ENCODE results near the gene ADGRG3.
"Not testable (repeated sequence)": the region's sequence is repeated elsewhere in the genome, so short reads cannot be mapped to it uniquely, and the experiment has no call there.

The ADGRG3 gene

DNA sequence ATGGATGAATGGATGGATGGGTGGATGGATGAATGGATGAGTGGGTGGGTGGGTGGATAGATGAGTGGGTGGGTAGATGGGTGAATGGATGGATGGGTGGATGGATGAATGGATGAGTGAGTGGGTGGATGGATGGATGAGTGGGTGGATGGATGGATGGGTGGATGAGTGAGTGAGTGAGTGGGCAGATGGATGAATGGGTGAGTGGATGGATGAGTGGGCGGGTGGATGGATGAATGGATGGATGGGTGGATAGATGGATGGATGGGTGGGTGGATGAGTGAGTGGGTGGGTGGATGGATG lies 61.0 kb downstream of the ADGRG3 start:
- H3K4me3 ChIP-seq (ENCODE audit: low read depth, low read length) = no peak overlapping the region
- in situ Hi-C loops (cut with HindIII; ENCODE audit: low sequenced_read_pairs) = no loop called here
- TF ChIP-seq, protein P1, sequence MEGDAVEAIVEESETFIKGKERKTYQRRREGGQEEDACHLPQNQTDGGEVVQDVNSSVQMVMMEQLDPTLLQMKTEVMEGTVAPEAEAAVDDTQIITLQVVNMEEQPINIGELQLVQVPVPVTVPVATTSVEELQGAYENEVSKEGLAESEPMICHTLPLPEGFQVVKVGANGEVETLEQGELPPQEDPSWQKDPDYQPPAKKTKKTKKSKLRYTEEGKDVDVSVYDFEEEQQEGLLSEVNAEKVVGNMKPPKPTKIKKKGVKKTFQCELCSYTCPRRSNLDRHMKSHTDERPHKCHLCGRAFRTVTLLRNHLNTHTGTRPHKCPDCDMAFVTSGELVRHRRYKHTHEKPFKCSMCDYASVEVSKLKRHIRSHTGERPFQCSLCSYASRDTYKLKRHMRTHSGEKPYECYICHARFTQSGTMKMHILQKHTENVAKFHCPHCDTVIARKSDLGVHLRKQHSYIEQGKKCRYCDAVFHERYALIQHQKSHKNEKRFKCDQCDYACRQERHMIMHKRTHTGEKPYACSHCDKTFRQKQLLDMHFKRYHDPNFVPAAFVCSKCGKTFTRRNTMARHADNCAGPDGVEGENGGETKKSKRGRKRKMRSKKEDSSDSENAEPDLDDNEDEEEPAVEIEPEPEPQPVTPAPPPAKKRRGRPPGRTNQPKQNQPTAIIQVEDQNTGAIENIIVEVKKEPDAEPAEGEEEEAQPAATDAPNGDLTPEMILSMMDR (IDR thresholded peaks at IDR 0.05; ENCODE audit: low read depth, low read length) = no peak
- no peak for DNase-seq (ENCODE audit: low read depth, low spot score)

DNA sequence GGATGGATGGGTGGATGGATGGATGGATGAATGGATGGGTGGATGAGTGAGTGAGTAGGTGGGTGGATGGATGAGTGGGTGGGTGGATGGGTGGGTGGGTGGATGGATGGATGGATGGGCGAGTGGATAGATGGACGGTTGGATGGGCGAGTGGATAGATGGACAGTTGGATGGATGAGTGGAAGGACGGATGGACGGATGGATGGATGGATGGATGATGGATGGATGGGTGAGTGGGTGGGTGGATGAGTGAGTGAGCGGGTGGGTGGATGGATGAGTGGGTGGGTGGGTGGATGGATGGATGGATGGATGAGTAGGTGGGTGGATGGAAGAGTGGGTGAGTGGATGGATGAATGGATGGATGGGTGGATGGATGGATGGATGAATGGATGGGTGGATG lies 61.7 kb downstream of the ADGRG3 start:
- in situ Hi-C loops (cut with HindIII; ENCODE audit: low sequenced_read_pairs); DNase-seq (ENCODE audit: low read depth, low spot score): not testable (repeated sequence)

DNA sequence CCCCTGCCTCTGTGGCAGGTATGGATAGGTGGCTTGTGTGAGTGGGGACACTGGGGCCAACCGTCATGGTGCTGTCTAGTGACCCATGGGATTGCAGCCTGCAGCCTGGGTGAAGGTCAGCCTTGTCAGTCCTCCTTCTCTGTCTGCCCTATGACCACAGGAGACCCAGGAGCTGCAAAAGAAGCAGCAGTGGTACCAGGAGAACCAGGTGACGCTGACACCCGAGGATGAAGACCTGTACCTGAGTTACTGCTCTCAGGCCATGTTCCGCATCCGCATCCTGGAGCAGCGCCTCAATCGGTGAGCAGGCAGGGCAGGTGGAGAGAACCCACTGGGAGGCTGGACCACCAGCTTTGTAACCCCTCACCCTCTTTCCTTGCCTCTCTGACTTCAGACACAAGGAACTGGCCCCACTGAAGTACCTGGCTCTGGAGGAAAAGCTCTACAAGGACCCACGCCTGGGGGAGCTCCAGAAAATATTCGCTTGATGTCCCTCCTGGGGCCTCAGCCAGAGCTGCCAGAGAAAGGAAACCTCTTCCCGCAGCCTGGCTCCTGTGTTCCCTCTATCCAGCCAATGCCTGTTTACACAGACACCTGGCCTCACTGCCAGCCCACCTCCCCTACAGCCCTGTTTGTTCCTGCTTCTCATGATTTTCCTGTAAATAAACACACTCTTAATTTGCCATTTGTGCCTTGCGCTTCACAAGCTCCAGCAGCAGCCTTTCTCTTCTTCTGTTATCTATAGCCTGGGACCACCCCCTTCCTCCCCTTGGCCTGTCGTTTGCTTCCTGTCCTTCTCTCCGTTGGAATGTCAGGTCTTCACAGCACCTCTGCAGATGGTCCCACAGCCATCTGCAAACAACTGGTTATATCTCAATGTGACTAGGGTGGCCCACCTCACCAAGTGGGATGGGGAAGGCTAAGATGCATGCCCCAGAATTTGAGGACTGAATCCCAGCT lies 62.9 kb downstream of the ADGRG3 start:
- H3K4me3 ChIP-seq (ENCODE audit: low read depth, low read length) = no peak overlapping the region
- TF ChIP-seq, protein P1 (IDR thresholded peaks at IDR 0.05; ENCODE audit: low read depth, low read length) = no peak
- in situ Hi-C loops (cut with HindIII; ENCODE audit: low sequenced_read_pairs) = no loop called here
- no peak for DNase-seq (ENCODE audit: low read depth, low spot score)

More for the DNA sequence above, 61.7 kb downstream of the ADGRG3 start:
- not testable (repeated sequence) for H3K4me3 ChIP-seq (ENCODE audit: low read depth, low read length)

DNA sequence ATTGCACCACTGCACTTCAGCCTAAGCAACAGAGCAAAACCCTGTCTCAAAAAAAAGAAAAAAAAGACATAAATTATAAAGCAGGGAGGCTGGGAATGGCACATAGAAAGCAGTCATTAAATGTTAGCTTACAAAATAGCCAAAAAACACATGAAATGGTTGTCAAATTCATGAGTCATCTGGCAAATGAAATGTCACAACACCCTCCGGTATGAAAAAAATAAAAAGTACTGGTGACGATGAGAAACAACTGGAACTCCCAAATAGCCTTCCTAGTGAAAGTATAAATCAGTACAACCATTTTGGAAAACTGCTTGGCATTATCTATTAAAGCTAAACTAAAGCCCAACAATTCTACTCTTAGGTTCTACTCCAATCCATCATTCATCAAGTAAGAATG lies 63.9 kb downstream of the ADGRG3 start:
- TF ChIP-seq, protein P1 (IDR thresholded peaks at IDR 0.05; ENCODE audit: low read depth, low read length) = no peak
- no peak overlapping the region for H3K4me3 ChIP-seq (ENCODE audit: low read depth, low read length)
- no peak for DNase-seq (ENCODE audit: low read depth, low spot score)
- in situ Hi-C loops (cut with HindIII; ENCODE audit: low sequenced_read_pairs) = no loop called here

DNA sequence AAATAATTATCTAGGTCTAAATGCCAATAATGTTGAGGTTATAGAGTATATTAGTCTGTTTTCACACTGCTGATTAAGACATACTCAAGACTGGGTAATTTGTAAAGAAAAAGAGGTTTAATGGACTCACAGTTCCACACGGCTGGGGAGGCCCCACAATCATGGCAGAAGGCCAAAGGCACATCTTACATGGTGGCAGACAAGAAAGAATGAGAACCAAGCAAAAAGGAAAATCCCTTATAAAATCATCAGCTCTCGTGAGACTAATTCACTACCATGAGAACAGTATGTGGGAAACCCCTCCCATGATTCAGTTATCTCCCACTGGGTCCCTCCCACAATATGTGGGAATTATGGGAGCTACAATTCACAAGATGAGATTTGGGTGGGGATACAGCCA lies 64.6 kb downstream of the ADGRG3 start:
- TF ChIP-seq, protein P1 (IDR thresholded peaks at IDR 0.05; ENCODE audit: low read depth, low read length) = no peak
- H3K4me3 ChIP-seq (ENCODE audit: low read depth, low read length) = no peak overlapping the region
- in situ Hi-C loops (cut with HindIII; ENCODE audit: low sequenced_read_pairs) = no loop called here
- DNase-seq (ENCODE audit: low read depth, low spot score) = no peak

DNA sequence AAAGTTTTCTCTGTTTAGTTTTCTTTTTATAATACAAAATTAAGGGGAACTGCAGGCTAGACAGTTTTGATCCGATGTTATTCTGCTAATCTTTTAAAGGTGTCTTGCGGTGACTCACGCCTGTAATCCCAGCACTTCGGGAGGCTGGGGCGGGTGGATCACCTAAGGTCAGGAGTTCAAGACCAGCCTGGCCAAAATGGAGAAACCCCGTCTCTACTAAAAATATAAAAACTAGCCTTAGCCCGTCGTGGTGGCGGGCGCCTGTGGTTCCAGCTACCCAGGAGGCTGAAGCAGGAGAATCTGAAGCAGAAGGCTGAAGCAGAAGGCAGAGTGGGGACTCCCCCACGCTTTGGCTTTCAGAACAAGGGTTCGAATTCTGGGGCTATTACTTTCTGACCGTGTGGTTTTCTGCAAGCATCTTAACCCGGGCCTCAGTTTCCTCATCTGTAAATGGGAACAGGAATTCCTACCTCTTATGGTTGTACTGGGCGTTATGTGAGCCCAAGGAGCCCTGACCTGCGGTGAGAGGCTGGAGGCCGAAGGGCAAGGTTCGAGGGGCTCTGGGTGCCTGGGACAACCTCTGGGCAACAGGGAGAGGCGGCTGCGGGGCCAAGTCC lies 66.3 kb downstream of the ADGRG3 start:
- H3K4me3 ChIP-seq (ENCODE audit: low read depth, low read length) = peak overlapping the region; percentile 80
- TF ChIP-seq, protein P1 (IDR thresholded peaks at IDR 0.05; ENCODE audit: low read depth, low read length) = no peak
- in situ Hi-C loops (cut with HindIII; ENCODE audit: low sequenced_read_pairs) = no loop called here
- DNase-seq (ENCODE audit: low read depth, low spot score) = no peak
